H9 (cell line): Measurements from ENCODE around the gene DNAH5. TPM values are rescaled to one million over a fixed set of nuclear protein-coding genes. Genes with fewer than 3 reads are reported as not detected.

Source experiments
- DNase-seq: peaks from one replicate; pipeline ENCODE4 v3.0.0-alpha.2; 2017
- H2AFZ ChIP-seq: one replicate; pipeline ENCODE4 v1.6.1; 2013; ENCODE audit warnings: mild to moderate bottlenecking, low read length, control low read depth, moderate library complexity
- H2AK5ac ChIP-seq: 2 replicates; pipeline ENCODE4 v1.6.1; 2013; ENCODE audit warnings: low read length, control low read depth, mixed read lengths; ENCODE audit not compliant: insufficient read length
- H2BK120ac ChIP-seq: one replicate; pipeline ENCODE4 v1.6.1; 2013; ENCODE audit warnings: low read depth, mild to moderate bottlenecking, low read length, control low read depth, inconsistent platforms; ENCODE audit not compliant: poor library complexity, severe bottlenecking
- H2BK12ac ChIP-seq: 2 replicates; pipeline ENCODE4 v1.6.1; 2013; ENCODE audit warnings: low read length, control low read depth, mixed read lengths, low read depth; ENCODE audit not compliant: insufficient read length
- H2BK15ac ChIP-seq: 2 replicates; pipeline ENCODE4 v1.6.1; 2013; ENCODE audit warnings: low read depth, low read length, control low read depth
- H2BK20ac ChIP-seq: one replicate; pipeline ENCODE4 v1.6.1; 2013; ENCODE audit warnings: low read depth, mild to moderate bottlenecking, low read length, control low read depth, inconsistent platforms; ENCODE audit not compliant: poor library complexity, severe bottlenecking
- H2BK5ac ChIP-seq: 2 replicates; pipeline ENCODE4 v1.6.1; 2013; ENCODE audit warnings: low read length, control low read depth, mixed read lengths; ENCODE audit not compliant: insufficient read length
- H3K14ac ChIP-seq: 2 replicates; pipeline ENCODE4 v1.6.1; 2013; ENCODE audit warnings: low read length, control low read depth; ENCODE audit not compliant: insufficient read depth
- H3K18ac ChIP-seq: 2 replicates; pipeline ENCODE4 v1.6.1; 2013; ENCODE audit warnings: low read depth, mild to moderate bottlenecking, mixed read lengths, low read length, control low read depth; ENCODE audit not compliant: insufficient read length
- H3K23ac ChIP-seq: 2 replicates; pipeline ENCODE4 v1.6.1; 2013; ENCODE audit warnings: low read length, control low read depth, mixed read lengths, low read depth; ENCODE audit not compliant: insufficient read length
- H3K23me2 ChIP-seq: 2 replicates; pipeline ENCODE4 v1.6.1; 2013; ENCODE audit warnings: low read depth, mild to moderate bottlenecking, mixed read lengths, low read length, control low read depth; ENCODE audit not compliant: insufficient read length, poor library complexity, severe bottlenecking
- H3K27ac ChIP-seq: 2 replicates; pipeline ENCODE4 v1.5.1; 2013; ENCODE audit warnings: low read length, control low read depth, mixed read lengths, low read depth; ENCODE audit not compliant: insufficient read length
- H3K27me3 ChIP-seq: 2 replicates; pipeline ENCODE4 v1.6.1; 2013; ENCODE audit warnings: low read length, control low read depth, inconsistent platforms; ENCODE audit not compliant: insufficient read depth
- H3K4ac ChIP-seq: 2 replicates; pipeline ENCODE4 v1.6.1; 2013; ENCODE audit warnings: low read depth, mild to moderate bottlenecking, control low read depth, inconsistent platforms, low read length, moderate library complexity
- H3K4me1 ChIP-seq: 2 replicates; pipeline ENCODE4 v1.6.1; 2013; ENCODE audit warnings: low read length, control low read depth, inconsistent platforms; ENCODE audit not compliant: insufficient read depth
- H3K4me2 ChIP-seq: 2 replicates; pipeline ENCODE4 v1.6.1; 2013; ENCODE audit warnings: low read length, control low read depth, mixed read lengths; ENCODE audit not compliant: insufficient read length, insufficient read depth
- H3K56ac ChIP-seq: 2 replicates; pipeline ENCODE4 v1.6.1; 2013; ENCODE audit warnings: low read depth, mild to moderate bottlenecking, mixed read lengths, low read length, control low read depth; ENCODE audit not compliant: insufficient read length
- H3K79me1 ChIP-seq: 2 replicates; pipeline ENCODE4 v1.6.1; 2013; ENCODE audit warnings: low read depth, mild to moderate bottlenecking, moderate library complexity, low read length, control low read depth, inconsistent platforms; ENCODE audit not compliant: insufficient read depth, poor library complexity, severe bottlenecking
- H3K79me2 ChIP-seq: 2 replicates; pipeline ENCODE4 v1.6.1; 2013; ENCODE audit warnings: low read length, control low read depth, inconsistent platforms; ENCODE audit not compliant: insufficient read depth
- H3K9ac ChIP-seq: 2 replicates; pipeline ENCODE4 v1.6.1; 2013; ENCODE audit warnings: low read length, control low read depth, mixed read lengths; ENCODE audit not compliant: insufficient read length; ENCODE audit errors: extremely low read depth
- H3K9me3 ChIP-seq: one replicate; pipeline ENCODE4 v1.6.1; 2013; ENCODE audit warnings: low read depth, low read length, inconsistent platforms; ENCODE audit not compliant: control insufficient read depth
- H3T11ph ChIP-seq: one replicate; pipeline ENCODE4 v1.6.1; 2013; ENCODE audit warnings: mild to moderate bottlenecking, low read length, control low read depth, inconsistent platforms
- H4K20me1 ChIP-seq: one replicate; pipeline ENCODE4 v1.6.1; 2013; ENCODE audit not compliant: control insufficient read depth, insufficient read length, insufficient read depth
- H4K5ac ChIP-seq: 2 replicates; pipeline ENCODE4 v1.6.1; 2013; ENCODE audit warnings: low read depth, mild to moderate bottlenecking, mixed read lengths, low read length, control low read depth; ENCODE audit not compliant: insufficient read length
- H4K8ac ChIP-seq: replicated peaks from 2 replicates; pipeline ENCODE4 v1.6.1; 2013; ENCODE audit warnings: low read length, control low read depth, mixed read lengths, low read depth; ENCODE audit not compliant: insufficient read length
- H4K91ac ChIP-seq: 2 replicates; pipeline ENCODE4 v1.6.1; 2013; ENCODE audit warnings: low read depth, mild to moderate bottlenecking, moderate library complexity, mixed read lengths, low read length, control low read depth; ENCODE audit not compliant: insufficient read length
- H3K27ac Mint-ChIP-seq, 3 experiments: 2 replicates in 2 of 3; 3 replicates in 1 of 3; pipeline ENCODE4 v1.8.0; 2020 to 2021; ENCODE audit warnings: mixed read lengths in 3 of 3, mild to moderate bottlenecking in 1 of 3, moderate library complexity in 1 of 3
- H3K27me3 Mint-ChIP-seq: 2 replicates; pipeline ENCODE4 v1.8.0; 2021; ENCODE audit warnings: low read depth, mild to moderate bottlenecking, moderate library complexity, mixed read lengths
- H3K36me3 Mint-ChIP-seq, 3 experiments: 2 replicates in 2 of 3; 3 replicates in 1 of 3; pipeline ENCODE4 v1.8.0; 2020 to 2021; ENCODE audit warnings: low read depth in 3 of 3, mixed read lengths in 3 of 3; ENCODE audit not compliant: insufficient read depth in 1 of 3
- H3K4me1 Mint-ChIP-seq, 2 experiments: 2 replicates each; pipeline ENCODE4 v1.8.0; 2020; ENCODE audit warnings: mixed read lengths in 2 of 2
- H3K4me3 Mint-ChIP-seq, 2 experiments: 2 replicates in 1 of 2; 3 replicates in 1 of 2; pipeline ENCODE4 v1.8.0; 2020 to 2021; ENCODE audit warnings: mild to moderate bottlenecking in 2 of 2, mixed read lengths in 2 of 2, moderate library complexity in 1 of 2
- H3K9me3 Mint-ChIP-seq, 2 experiments: 2 replicates in 1 of 2; 3 replicates in 1 of 2; pipeline ENCODE4 v1.8.0; 2020; ENCODE audit warnings: mild to moderate bottlenecking in 2 of 2, mixed read lengths in 2 of 2, moderate library complexity in 1 of 2
- CTCF ChIP-seq: fragments of 200-600 bp; sonication (generic); conservative IDR thresholded peaks from 3 replicates; pipeline ENCODE4 v1.8.0; 2021; ENCODE audit warnings: antibody characterized with exemption, mild to moderate bottlenecking
- WGBS: extraction: QIAGEN DNeasy Blood & Tissue Kit; methylation state at CpG from one replicate; pipeline ENCODE4 v1.1.7; 2013; ENCODE audit warnings: missing lambda C conversion rate, low lambda C conversion rate, mixed read lengths; ENCODE audit not compliant: insufficient read length; ENCODE audit errors: extremely low coverage; 5-methylcytosine and 5-hydroxymethylcytosine counted together
- total RNA-seq: library from RNA; stranded (reverse); gene quantifications from 2 replicates; pipeline ENCODE4 v1.2.1, GENCODE V29; 2021

The DNAH5 gene
- total RNA-seq, 1 experiment from 2014 or later: 0.50 TPM

- H4K91ac ChIP-seq: no peak overlapping the region
- H3K4me1 ChIP-seq: no peaks in the 10 kb centered on the region
- no peaks in the 10 kb centered on the region for H3K79me1 ChIP-seq
- peaks cover 7 to 26% (median 14%) of the 10 kb centered on the region in 3 experiments for H3K36me3 Mint-ChIP-seq
- no peak overlapping the region for H4K5ac ChIP-seq
- no peak overlapping the region for H2BK5ac ChIP-seq
- no peak overlapping the region for H3K27ac ChIP-seq
- H3K4me1 Mint-ChIP-seq: peaks cover 5% of the 10 kb centered on the region in 2 experiments
- DNase-seq: no peak
- H3K23me2 ChIP-seq: no peaks in the 10 kb centered on the region
- H3K18ac ChIP-seq: no peak overlapping the region
- H3K56ac ChIP-seq: no peak overlapping the region
- H3T11ph ChIP-seq: no peak overlapping the region
- H3K4ac ChIP-seq: no peak overlapping the region
- no peaks in the 10 kb centered on the region for H4K20me1 ChIP-seq
- no peak overlapping the region for H3K9ac ChIP-seq
- no peak overlapping the region for H2AK5ac ChIP-seq
- no peak overlapping the region for H2BK120ac ChIP-seq
- H3K9me3 ChIP-seq: no peaks in the 10 kb centered on the region
- H2BK15ac ChIP-seq: no peak overlapping the region
- no peaks in the 10 kb centered on the region for H3K27me3 ChIP-seq
- no peaks in the 10 kb centered on the region for H3K79me2 ChIP-seq
- no peak overlapping the region for H3K4me2 ChIP-seq
- no peak overlapping the region for H3K23ac ChIP-seq
- peak; percentile 42; the same call in 2 of the 3 replicates for TF ChIP-seq CTCF
- H3K4me3 Mint-ChIP-seq: no peak overlapping the region
- no peak overlapping the region for H2BK20ac ChIP-seq
- H3K14ac ChIP-seq: no peak overlapping the region
- no peak overlapping the region for H4K8ac ChIP-seq
- no peak overlapping the region for H3K27ac Mint-ChIP-seq
- no CpG with 5 or more reads among the region's 3 CpGs for WGBS
- peaks cover 19 to 22% of the 10 kb centered on the region in 2 experiments for H3K9me3 Mint-ChIP-seq
- H3K27me3 Mint-ChIP-seq: peaks cover 3% of the 10 kb centered on the region; the same call in 1 of the 2 replicates
- H2BK12ac ChIP-seq: no peak overlapping the region
- H2AFZ ChIP-seq: no peak overlapping the region
Measured at GRCh38 chr5:13831351-13831750, 113.1 kb downstream of the DNAH5 start.
